AG10803 (cell line): ENCODE data around the gene CTTNBP2NL.

Experiments
- DNase-seq: peaks from one replicate; pipeline ENCODE4 v3.0.0; 2010; ENCODE audit warnings: low read depth
- H3K4me3 ChIP-seq: 2 replicates; pipeline ENCODE4 v1.5.1; 2011; ENCODE audit warnings: mild to moderate bottlenecking, low read length, control low read depth
- TF ChIP-seq, protein P1 (sequence below): conservative IDR thresholded peaks from 2 replicates; pipeline ENCODE4 v1.5.1; 2011; ENCODE audit warnings: mild to moderate bottlenecking, low read length, control low read depth, inconsistent platforms

Gene CTTNBP2NL

DNA sequence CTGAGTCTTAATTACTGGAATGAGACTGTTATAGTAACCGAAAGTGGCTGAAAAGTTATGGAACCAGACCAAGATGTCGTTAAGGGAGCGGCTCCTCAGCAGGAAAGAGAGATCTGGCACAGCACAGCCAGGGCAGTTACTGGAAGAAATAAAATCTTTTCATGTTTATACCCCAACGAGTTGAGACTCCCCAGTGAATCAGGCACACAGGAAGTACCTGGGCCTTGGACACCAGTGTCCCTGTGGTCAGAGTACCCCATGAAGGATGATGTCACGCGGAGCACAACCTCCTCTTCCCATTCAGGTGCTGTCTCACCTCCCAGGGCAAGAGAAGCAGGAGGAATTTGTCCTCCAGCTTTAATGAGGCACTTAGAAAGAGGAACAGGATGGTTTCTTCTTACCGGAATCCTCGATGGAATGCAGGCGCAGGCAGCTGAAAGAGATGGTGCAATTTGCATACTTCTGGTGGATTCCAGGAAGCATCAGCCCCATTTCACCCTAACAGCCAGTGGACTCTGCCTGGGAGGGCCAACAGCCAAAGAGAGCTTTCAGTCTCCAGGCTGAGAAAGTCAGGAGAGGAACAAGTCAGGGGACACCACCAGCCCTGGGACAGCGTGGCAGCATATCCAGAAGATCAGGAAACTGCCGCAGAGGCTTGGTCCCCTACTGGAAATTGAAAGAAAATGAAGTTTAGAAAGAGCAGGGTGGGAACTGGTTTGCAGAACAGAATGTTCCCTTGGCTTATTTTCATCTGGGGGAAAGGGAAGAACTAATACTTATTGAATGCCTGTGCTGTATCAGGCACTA, 35.9 kb upstream of the CTTNBP2NL start:
- peak overlapping the region; percentile 48 for H3K4me3 ChIP-seq
- DNase-seq, result peak; percentile 96
- TF ChIP-seq, protein P1, sequence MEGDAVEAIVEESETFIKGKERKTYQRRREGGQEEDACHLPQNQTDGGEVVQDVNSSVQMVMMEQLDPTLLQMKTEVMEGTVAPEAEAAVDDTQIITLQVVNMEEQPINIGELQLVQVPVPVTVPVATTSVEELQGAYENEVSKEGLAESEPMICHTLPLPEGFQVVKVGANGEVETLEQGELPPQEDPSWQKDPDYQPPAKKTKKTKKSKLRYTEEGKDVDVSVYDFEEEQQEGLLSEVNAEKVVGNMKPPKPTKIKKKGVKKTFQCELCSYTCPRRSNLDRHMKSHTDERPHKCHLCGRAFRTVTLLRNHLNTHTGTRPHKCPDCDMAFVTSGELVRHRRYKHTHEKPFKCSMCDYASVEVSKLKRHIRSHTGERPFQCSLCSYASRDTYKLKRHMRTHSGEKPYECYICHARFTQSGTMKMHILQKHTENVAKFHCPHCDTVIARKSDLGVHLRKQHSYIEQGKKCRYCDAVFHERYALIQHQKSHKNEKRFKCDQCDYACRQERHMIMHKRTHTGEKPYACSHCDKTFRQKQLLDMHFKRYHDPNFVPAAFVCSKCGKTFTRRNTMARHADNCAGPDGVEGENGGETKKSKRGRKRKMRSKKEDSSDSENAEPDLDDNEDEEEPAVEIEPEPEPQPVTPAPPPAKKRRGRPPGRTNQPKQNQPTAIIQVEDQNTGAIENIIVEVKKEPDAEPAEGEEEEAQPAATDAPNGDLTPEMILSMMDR, result peak; percentile 12

DNA sequence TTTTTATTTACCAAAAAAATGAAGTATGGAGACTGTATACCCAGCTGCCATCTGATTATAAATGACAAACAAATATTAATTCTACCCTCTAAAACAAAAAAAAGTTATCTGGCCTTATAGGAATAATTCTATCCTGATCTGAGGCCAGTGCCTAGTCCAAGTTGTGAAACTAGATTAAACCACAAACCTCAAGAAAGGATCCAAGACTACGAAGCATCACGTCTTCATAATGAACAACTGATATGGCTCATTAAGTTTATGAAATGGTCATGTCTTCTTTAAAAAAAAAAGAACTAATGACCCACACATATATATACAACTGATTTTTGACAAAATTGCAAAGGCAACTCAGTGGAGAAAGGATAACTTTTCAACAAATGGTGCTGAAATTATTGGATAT, 32.4 kb upstream of the CTTNBP2NL start:
- no peak overlapping the region for H3K4me3 ChIP-seq
- DNase-seq, result peak; percentile 26
- TF ChIP-seq, protein P1, result no peak

DNA sequence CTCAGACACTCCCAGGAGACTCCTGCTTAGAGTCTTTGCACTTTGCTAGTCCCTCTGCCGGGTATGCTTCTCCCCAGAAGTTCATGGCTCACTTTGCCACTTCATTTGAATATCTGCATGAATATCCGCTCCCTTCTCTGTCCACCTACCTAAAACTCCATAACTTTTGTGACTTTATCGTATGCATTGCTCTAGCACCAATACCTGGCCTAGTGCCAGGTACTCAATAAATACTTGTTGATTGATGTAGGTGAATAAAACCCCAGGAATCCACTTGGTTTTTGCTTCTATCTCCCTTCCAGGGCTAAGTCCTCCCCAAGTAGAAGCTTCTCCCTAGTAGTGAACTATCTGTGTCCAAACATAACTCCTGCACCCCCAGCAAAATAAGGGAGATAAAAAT, 27.8 kb upstream of the CTTNBP2NL start:
- no peak overlapping the region for H3K4me3 ChIP-seq
- TF ChIP-seq, protein P1, result no peak
- DNase-seq, result no peak

DNA sequence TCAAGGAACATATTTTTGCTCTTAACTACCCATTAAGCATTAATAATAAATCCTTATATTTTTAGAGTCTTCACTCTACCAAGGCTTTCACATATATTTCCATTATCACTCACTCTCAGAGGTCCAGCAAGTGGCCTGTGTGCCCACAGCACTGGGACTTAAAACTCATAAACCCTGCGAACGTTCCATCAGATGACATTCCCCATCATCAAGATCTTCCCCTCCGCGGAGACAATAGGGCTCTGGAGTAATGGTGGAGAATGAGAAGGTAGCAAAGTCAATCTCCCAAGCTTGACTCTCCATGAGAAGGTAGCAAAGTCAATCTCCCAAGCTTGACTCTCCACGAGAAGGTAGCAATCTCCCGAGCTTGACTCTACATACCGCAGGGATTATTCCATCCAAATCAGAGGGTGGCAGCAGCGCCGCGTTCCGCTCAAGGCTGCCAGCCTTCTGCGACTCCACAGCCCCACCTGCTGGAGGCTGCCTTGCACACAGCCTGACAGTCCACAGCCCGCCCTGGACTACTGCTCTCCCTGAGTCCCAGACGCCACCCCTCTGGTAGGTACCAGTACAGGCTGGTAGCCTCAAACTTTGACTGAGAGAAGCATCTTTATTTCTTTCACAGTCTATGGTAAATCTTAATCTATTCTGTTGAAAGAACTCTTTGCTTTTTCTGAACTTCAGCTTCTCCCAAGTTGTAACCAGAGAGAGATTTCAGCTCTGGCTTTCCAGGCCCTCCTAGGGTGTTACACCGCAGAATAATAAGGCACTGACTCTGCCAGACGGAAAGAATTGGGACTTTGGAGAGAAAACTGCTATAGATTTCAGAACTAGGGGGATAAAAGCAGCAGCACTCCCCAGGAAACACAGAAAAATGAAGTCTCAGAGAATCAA, 26.4 kb upstream of the CTTNBP2NL start:
- TF ChIP-seq, protein P1, result peak; percentile 99
- DNase-seq, result peak; percentile 75
- no peak overlapping the region for H3K4me3 ChIP-seq

DNA sequence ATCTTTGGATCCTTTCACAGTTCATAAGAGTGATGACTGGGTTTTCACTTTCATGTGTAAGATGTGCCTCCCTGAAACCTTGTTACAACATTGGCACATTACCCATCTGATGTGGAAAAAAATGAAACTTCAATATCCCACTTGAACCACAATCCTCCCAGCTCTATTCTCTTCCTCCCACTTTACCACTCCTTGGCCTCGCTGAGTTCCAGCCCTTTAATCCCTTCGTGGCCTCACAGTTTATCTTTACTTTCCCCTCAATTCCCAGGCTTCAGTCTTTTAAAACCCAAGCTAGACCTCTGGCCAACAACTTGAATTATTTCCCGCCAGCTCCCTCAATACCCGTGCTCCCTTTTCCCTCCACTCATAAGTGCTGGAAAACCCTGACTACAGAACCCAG, 25.0 kb upstream of the CTTNBP2NL start:
- TF ChIP-seq, protein P1, result no peak
- no peak for DNase-seq

DNA sequence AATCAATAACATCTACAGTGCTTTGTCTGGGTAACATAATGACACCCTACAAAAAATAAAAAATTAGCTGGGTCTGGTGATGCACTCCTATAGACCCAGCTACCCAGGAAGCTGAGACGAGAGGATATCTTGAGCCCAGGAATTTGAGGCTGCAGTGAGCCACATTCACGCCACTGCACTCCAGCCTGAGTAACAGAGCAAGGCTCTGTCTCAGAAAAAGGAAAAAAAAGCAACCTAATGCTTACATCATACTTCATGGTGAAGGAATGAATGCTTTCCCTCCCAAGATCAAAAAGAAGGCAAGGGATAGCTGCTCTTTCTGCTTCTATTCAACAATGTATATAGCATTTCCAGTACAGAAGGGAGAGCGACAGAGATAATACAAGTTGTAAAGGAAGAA, 24.2 kb upstream of the CTTNBP2NL start:
- TF ChIP-seq, protein P1, result no peak
- DNase-seq, result no peak
- H3K4me3 ChIP-seq, result no peak overlapping the region

More for the DNA sequence above, 25.0 kb upstream of the CTTNBP2NL start:
- H3K4me3 ChIP-seq, result no peak overlapping the region
